ENCODE data around the gene NUP37. TPM values are rescaled to one million over a fixed set of nuclear protein-coding genes. Genes with fewer than 3 reads are reported as not detected.
A peak's percentile ranks its signal among the peaks of the same experiment; 100 is the strongest.

NUP37 gene
- total and polyA plus RNA-seq, 2 of the 13 experiments (the other 11 are each of a cell fraction or from before 2014, with no cell fraction given): 50.6 to 80.1 TPM

DNA sequence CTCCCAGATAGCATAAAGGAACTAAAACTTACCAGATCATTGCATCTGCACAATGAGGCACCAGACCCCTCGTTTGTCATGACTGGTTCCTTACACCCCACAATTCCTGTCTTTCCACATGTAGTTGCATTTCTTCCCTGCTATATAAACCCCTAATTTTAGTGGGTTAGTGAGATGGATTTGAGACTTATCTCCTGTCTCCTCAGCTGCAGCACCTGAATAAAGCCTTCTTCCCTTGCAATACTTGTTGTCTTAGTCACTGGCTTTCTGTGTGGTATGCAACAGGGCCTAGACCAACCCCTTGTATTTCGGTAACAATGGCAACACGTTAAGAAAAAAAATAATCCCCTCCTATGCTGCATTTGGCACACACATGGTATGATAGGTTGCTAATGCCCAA, 13.0 kb downstream of the NUP37 start:
- WGBS (ENCODE audit: low lambda C conversion rate): 94% methylated on average over 3 of the region's 3 CpGs
- ATAC-seq: no peak

DNA sequence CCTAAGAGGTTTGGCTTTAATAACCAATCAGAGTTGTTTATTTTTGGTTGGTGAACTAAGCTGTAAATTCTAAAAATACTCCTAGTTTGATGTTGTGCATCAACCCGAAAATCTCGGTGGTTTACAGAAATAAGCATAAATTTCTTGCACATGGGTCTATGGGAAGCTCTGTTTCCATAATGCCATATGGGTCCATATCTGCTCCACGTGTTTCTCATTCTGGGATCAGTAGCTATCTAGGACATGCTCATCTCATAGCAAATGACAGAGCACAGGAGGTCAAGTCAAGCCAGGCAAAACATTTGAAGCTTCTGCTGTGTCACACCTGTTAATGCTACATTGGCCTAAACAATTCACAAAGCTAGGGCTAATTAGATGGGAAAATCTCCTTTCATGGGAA, 23.1 kb downstream of the NUP37 start:
- H3K27ac ChIP-seq (ENCODE audit: extremely low read length, insufficient read depth, low read length): no peak overlapping the region
- ATAC-seq (no peak), FAIRE-seq (no peak), DNase-seq (ENCODE audit: low spot score) (no peak)
- no peaks in the 10 kb centered on the region for H3K4me1 ChIP-seq (ENCODE audit: insufficient read depth, low read length)
- in situ Hi-C loops (cut with HindIII; ENCODE audit: extremely low pct_ligation_motif_present, low pct_unique_long_range_greater_than_20kb): no loop called here
- no peaks in the 10 kb centered on the region for H3K9me3 ChIP-seq (ENCODE audit: low read length)
- ChIA-PET POLR2A (interaction anchor here (1.2 kb wide), 1 partner anchor 36 kb away, joined by 3 read pairs; no protein-coding TSS in a partner anchor), CTCF (ENCODE audit: low intra/inter-chr PET ratio, low total read pairs) (no interaction called here)
- TF ChIP-seq, protein P1, sequence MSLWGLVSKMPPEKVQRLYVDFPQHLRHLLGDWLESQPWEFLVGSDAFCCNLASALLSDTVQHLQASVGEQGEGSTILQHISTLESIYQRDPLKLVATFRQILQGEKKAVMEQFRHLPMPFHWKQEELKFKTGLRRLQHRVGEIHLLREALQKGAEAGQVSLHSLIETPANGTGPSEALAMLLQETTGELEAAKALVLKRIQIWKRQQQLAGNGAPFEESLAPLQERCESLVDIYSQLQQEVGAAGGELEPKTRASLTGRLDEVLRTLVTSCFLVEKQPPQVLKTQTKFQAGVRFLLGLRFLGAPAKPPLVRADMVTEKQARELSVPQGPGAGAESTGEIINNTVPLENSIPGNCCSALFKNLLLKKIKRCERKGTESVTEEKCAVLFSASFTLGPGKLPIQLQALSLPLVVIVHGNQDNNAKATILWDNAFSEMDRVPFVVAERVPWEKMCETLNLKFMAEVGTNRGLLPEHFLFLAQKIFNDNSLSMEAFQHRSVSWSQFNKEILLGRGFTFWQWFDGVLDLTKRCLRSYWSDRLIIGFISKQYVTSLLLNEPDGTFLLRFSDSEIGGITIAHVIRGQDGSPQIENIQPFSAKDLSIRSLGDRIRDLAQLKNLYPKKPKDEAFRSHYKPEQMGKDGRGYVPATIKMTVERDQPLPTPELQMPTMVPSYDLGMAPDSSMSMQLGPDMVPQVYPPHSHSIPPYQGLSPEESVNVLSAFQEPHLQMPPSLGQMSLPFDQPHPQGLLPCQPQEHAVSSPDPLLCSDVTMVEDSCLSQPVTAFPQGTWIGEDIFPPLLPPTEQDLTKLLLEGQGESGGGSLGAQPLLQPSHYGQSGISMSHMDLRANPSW (CRISPR knock-in tag; IDR thresholded peaks at IDR 0.05; ENCODE audit: borderline replicate concordance): no peak
- no peak for TF ChIP-seq MBNL3 (CRISPR knock-in tag; conservative IDR thresholded peaks at IDR 0.05)
- TF ChIP-seq HOXA5 (CRISPR knock-in tag; IDR thresholded peaks at IDR 0.05): no peak
- no peak for TF ChIP-seq ZNF781 (CRISPR knock-in tag; IDR thresholded peaks at IDR 0.05; ENCODE audit: borderline replicate concordance, not compliant biosample characterization)
- no peak for TF ChIP-seq TFE3 (CRISPR knock-in tag; IDR thresholded peaks at IDR 0.05)
- no peak for TF ChIP-seq ZFP41 (CRISPR knock-in tag; IDR thresholded peaks at IDR 0.05; ENCODE audit: borderline replicate concordance)
- no peak for TF ChIP-seq NCOA2 (CRISPR knock-in tag; IDR thresholded peaks at IDR 0.05)
- TF ChIP-seq, protein P2, sequence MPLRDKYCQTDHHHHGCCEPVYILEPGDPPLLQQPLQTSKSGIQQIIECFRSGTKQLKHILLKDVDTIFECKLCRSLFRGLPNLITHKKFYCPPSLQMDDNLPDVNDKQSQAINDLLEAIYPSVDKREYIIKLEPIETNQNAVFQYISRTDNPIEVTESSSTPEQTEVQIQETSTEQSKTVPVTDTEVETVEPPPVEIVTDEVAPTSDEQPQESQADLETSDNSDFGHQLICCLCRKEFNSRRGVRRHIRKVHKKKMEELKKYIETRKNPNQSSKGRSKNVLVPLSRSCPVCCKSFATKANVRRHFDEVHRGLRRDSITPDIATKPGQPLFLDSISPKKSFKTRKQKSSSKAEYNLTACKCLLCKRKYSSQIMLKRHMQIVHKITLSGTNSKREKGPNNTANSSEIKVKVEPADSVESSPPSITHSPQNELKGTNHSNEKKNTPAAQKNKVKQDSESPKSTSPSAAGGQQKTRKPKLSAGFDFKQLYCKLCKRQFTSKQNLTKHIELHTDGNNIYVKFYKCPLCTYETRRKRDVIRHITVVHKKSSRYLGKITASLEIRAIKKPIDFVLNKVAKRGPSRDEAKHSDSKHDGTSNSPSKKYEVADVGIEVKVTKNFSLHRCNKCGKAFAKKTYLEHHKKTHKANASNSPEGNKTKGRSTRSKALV (CRISPR knock-in tag; IDR thresholded peaks at IDR 0.05): no peak
- no peak for TF ChIP-seq ETV6 (CRISPR knock-in tag; conservative IDR thresholded peaks at IDR 0.05)
- 96% methylated on average over 3 of the region's 3 CpGs for WGBS (ENCODE audit: low lambda C conversion rate)
- H4K20me1 ChIP-seq (ENCODE audit: insufficient read depth, low read length): no peaks in the 10 kb centered on the region
- no peaks in the 10 kb centered on the region for H3K27me3 ChIP-seq (ENCODE audit: control insufficient read depth in 1 of 2, insufficient read depth in 2 of 2, low read length in 2 of 2)
- intact Hi-C loops (cut with micrococcal nuclease; ENCODE audit: unreplicated experiment): loop anchor here (10.0 kb wide), 3 partner anchors 152 to 668 kb away; partner anchors contain the start of gene IGF1
- no peak overlapping the region for H3K4me3 ChIP-seq (replicated peaks in 1 of 3; ENCODE audit: insufficient read depth in 1 of 3, low read depth in 2 of 3, low read length in 3 of 3)
- no peak overlapping the region for H3K4me2 ChIP-seq (ENCODE audit: low read depth, low read length)
- no TSS peak for BruUV-seq (replicated peaks)
- no peak overlapping the region for H2AFZ ChIP-seq (ENCODE audit: low read length)
- no peak overlapping the region for H3K9ac ChIP-seq (ENCODE audit: insufficient read depth, low read depth, low read length)
- H3K36me3 ChIP-seq (replicated peaks in 1 of 2; ENCODE audit: control insufficient read depth in 1 of 2, insufficient read depth in 2 of 2, low read length in 2 of 2): peaks cover 1 to 32% of the 10 kb centered on the region in 2 experiments; a peak in 4 of 5 replicates
- H3K79me2 ChIP-seq (ENCODE audit: insufficient read depth, low read length): no peaks in the 10 kb centered on the region

More for the DNA sequence above, 13.0 kb downstream of the NUP37 start:
- Histone ChIP-seq H3K4me1 (ENCODE audit: insufficient read depth, low read length) (no peaks in the 10 kb centered on the region), H3K36me3 (replicated peaks in 1 of 2; ENCODE audit: control insufficient read depth in 1 of 2, insufficient read depth in 2 of 2, low read length in 2 of 2) (peaks cover 14 to 45% of the 10 kb centered on the region in 2 experiments; a peak in 4 of 5 replicates), H3K27ac (ENCODE audit: extremely low read length, insufficient read depth, low read length) (no peak overlapping the region), H3K79me2 (ENCODE audit: insufficient read depth, low read length) (no peaks in the 10 kb centered on the region), H3K9me3 (ENCODE audit: low read length) (peaks cover 21% of the 10 kb centered on the region), H3K4me2 (ENCODE audit: low read depth, low read length) (no peak overlapping the region), H2AFZ (ENCODE audit: low read length) (no peak overlapping the region), H3K4me3 (replicated peaks in 1 of 3; ENCODE audit: insufficient read depth in 1 of 3, low read depth in 2 of 3, low read length in 3 of 3) (no peak overlapping the region), H4K20me1 (ENCODE audit: insufficient read depth, low read length) (no peaks in the 10 kb centered on the region), H3K9ac (ENCODE audit: insufficient read depth, low read depth, low read length) (no peak overlapping the region), H3K27me3 (ENCODE audit: control insufficient read depth in 1 of 2, insufficient read depth in 2 of 2, low read length in 2 of 2) (no peaks in the 10 kb centered on the region)
- in situ Hi-C loops (cut with HindIII; ENCODE audit: extremely low pct_ligation_motif_present, low pct_unique_long_range_greater_than_20kb) (no loop called here), intact Hi-C loops (cut with micrococcal nuclease; ENCODE audit: unreplicated experiment) (no loop called here)
- FAIRE-seq: no peak
- POLR2A ChIA-PET: no interaction called here
- no peak for TF ChIP-seq ZNF75D (CRISPR knock-in tag; IDR thresholded peaks at IDR 0.05; ENCODE audit: borderline replicate concordance)
- no peak for TF ChIP-seq ZNF354B (CRISPR knock-in tag; IDR thresholded peaks at IDR 0.05)
- no peak for TF ChIP-seq SOX6 (IDR thresholded peaks at IDR 0.05)
- no peak for TF ChIP-seq SOX6 (CRISPR knock-in tag; IDR thresholded peaks at IDR 0.05)
- TF ChIP-seq ZNF124 (CRISPR knock-in tag; IDR thresholded peaks at IDR 0.05): peak; percentile 99
- TF ChIP-seq ZNF441 (CRISPR knock-in tag; IDR thresholded peaks at IDR 0.05; ENCODE audit: borderline replicate concordance): peak; percentile 89; the same call in 1 of the 2 replicates
- no TSS peak for BruUV-seq (replicated peaks)
- DNase-seq (ENCODE audit: low spot score): no peak
- CTCF ChIA-PET (ENCODE audit: low intra/inter-chr PET ratio, low total read pairs): no interaction called here
